Measurements from ENCODE around the gene SSC5D.

Gene SSC5D

GRCh38 chr19:55443824-55444480, 44.3 kb upstream of the SSC5D start (continued):
- TF ChIP-seq CREB5 (CRISPR knock-in tag; IDR thresholded peaks at IDR 0.05; ENCODE audit: low read depth) (no peak), ISL1 (CRISPR knock-in tag; IDR thresholded peaks at IDR 0.05) (no peak)

- ATAC-seq = no peak
- TF ChIP-seq TSHZ2 (CRISPR knock-in tag; IDR thresholded peaks at IDR 0.05) (no peak), ZNF8 (CRISPR knock-in tag; IDR thresholded peaks at IDR 0.05) (no peak), PATZ1 (CRISPR knock-in tag; IDR thresholded peaks at IDR 0.05; ENCODE audit: borderline replicate concordance) (no peak), TCF4 (CRISPR knock-in tag; IDR thresholded peaks at IDR 0.05; ENCODE audit: borderline replicate concordance) (no peak)
Measured at GRCh38 chr19:55444646-55445045, 43.6 kb upstream of the SSC5D start.

- no peak for ATAC-seq
- no peak for TF ChIP-seq CSRNP3 (CRISPR knock-in tag; IDR thresholded peaks at IDR 0.05)
- no peak for TF ChIP-seq TSHZ2 (CRISPR knock-in tag; IDR thresholded peaks at IDR 0.05)
- TF ChIP-seq PPARA (CRISPR knock-in tag; IDR thresholded peaks at IDR 0.05; ENCODE audit: borderline replicate concordance) = no peak
- no peak for TF ChIP-seq OSR1 (CRISPR knock-in tag; IDR thresholded peaks at IDR 0.05)
- no peak for TF ChIP-seq PATZ1 (CRISPR knock-in tag; IDR thresholded peaks at IDR 0.05; ENCODE audit: borderline replicate concordance)
- no peak for TF ChIP-seq ZC3H10 (CRISPR knock-in tag; IDR thresholded peaks at IDR 0.05)
- TF ChIP-seq POU6F1 (CRISPR knock-in tag; IDR thresholded peaks at IDR 0.05; ENCODE audit: borderline replicate concordance, low read depth) = no peak
- TF ChIP-seq ZNF565 (CRISPR knock-in tag; conservative IDR thresholded peaks at IDR 0.05; ENCODE audit: low read depth) = no peak
- TF ChIP-seq ARNTL (CRISPR knock-in tag; IDR thresholded peaks at IDR 0.05; ENCODE audit: borderline replicate concordance, low read depth) = no peak
- no peak for TF ChIP-seq ISL1 (CRISPR knock-in tag; IDR thresholded peaks at IDR 0.05)
Measured at GRCh38 chr19:55446060-55446459, 42.2 kb upstream of the SSC5D start.

Data from SK-N-SH treated with all-trans-retinoic acid at 6 μM for 48 hours (cell line).